Measurements from ENCODE around the gene APOC3. TPM values are rescaled to one million over a fixed set of nuclear protein-coding genes. Genes with fewer than 3 reads are reported as not detected.
"Not testable (repeated sequence)": the region's sequence is repeated elsewhere in the genome, so short reads cannot be mapped to it uniquely, and the experiment has no call there.

APOC3 gene
- total RNA-seq, 1 donor from 2014 or later, result not detected

- no peaks in the 10 kb centered on the region for H3K27me3 Mint-ChIP-seq (ENCODE audit: unreplicated experiment)
- H3K9me3 Mint-ChIP-seq (ENCODE audit: unreplicated experiment), result no peaks in the 10 kb centered on the region
- no peaks in the 10 kb centered on the region for H3K36me3 Mint-ChIP-seq (ENCODE audit: low read depth, unreplicated experiment)
- no peak for TF ChIP-seq CTCF (IDR thresholded peaks at IDR 0.05; ENCODE audit: unreplicated experiment)
- no peak for DNase-seq (ENCODE audit: low spot score)
- H3K4me1 Mint-ChIP-seq (ENCODE audit: unreplicated experiment), result peaks cover 12% of the 10 kb centered on the region
- H3K27ac Mint-ChIP-seq (ENCODE audit: unreplicated experiment), result no peak overlapping the region
- no peak overlapping the region for H3K4me3 Mint-ChIP-seq (ENCODE audit: unreplicated experiment)
Observed at GRCh38 chr11:116833491-116833815, 3.7 kb downstream of the APOC3 start.

- no peaks in the 10 kb centered on the region for H3K9me3 Mint-ChIP-seq (ENCODE audit: unreplicated experiment)
- no peaks in the 10 kb centered on the region for H3K36me3 Mint-ChIP-seq (ENCODE audit: low read depth, unreplicated experiment)
- no peak for DNase-seq (ENCODE audit: low spot score)
- no peaks in the 10 kb centered on the region for H3K27me3 Mint-ChIP-seq (ENCODE audit: unreplicated experiment)
- no peak overlapping the region for H3K27ac Mint-ChIP-seq (ENCODE audit: unreplicated experiment)
- no peak for TF ChIP-seq CTCF (IDR thresholded peaks at IDR 0.05; ENCODE audit: unreplicated experiment)
- H3K4me3 Mint-ChIP-seq (ENCODE audit: unreplicated experiment), result no peak overlapping the region
- H3K4me1 Mint-ChIP-seq (ENCODE audit: unreplicated experiment), result peaks cover 12% of the 10 kb centered on the region
Observed at GRCh38 chr11:116833816-116834534, 4.3 kb downstream of the APOC3 start.

- not testable (repeated sequence) for DNase-seq (ENCODE audit: low spot score); H3K9me3 Mint-ChIP-seq (ENCODE audit: unreplicated experiment); H3K27me3 Mint-ChIP-seq (ENCODE audit: unreplicated experiment); H3K4me3 Mint-ChIP-seq (ENCODE audit: unreplicated experiment); H3K27ac Mint-ChIP-seq (ENCODE audit: unreplicated experiment); H3K36me3 Mint-ChIP-seq (ENCODE audit: low read depth, unreplicated experiment)
- H3K4me1 Mint-ChIP-seq (ENCODE audit: unreplicated experiment), result peaks cover 12% of the 10 kb centered on the region
Observed at GRCh38 chr11:116834535-116835041, 4.9 kb downstream of the APOC3 start.

- peaks cover 12% of the 10 kb centered on the region for H3K4me1 Mint-ChIP-seq (ENCODE audit: unreplicated experiment)
- TF ChIP-seq CTCF (IDR thresholded peaks at IDR 0.05; ENCODE audit: unreplicated experiment), result no peak
- H3K27me3 Mint-ChIP-seq (ENCODE audit: unreplicated experiment), result peaks cover 2% of the 10 kb centered on the region
- no peak for DNase-seq (ENCODE audit: low spot score)
- H3K9me3 Mint-ChIP-seq (ENCODE audit: unreplicated experiment), result no peaks in the 10 kb centered on the region
- no peak overlapping the region for H3K4me3 Mint-ChIP-seq (ENCODE audit: unreplicated experiment)
- H3K27ac Mint-ChIP-seq (ENCODE audit: unreplicated experiment), result no peak overlapping the region
- no peaks in the 10 kb centered on the region for H3K36me3 Mint-ChIP-seq (ENCODE audit: low read depth, unreplicated experiment)
Observed at GRCh38 chr11:116835042-116835772, 5.5 kb downstream of the APOC3 start.

- H3K27me3 Mint-ChIP-seq (ENCODE audit: unreplicated experiment), result peaks cover 2% of the 10 kb centered on the region
- peaks cover 15% of the 10 kb centered on the region for H3K4me1 Mint-ChIP-seq (ENCODE audit: unreplicated experiment)
- H3K9me3 Mint-ChIP-seq (ENCODE audit: unreplicated experiment), result no peaks in the 10 kb centered on the region
- no peaks in the 10 kb centered on the region for H3K36me3 Mint-ChIP-seq (ENCODE audit: low read depth, unreplicated experiment)
- DNase-seq (ENCODE audit: low spot score), result peak; percentile 72
- TF ChIP-seq CTCF (IDR thresholded peaks at IDR 0.05; ENCODE audit: unreplicated experiment), result peak; percentile 27
- no peak overlapping the region for H3K4me3 Mint-ChIP-seq (ENCODE audit: unreplicated experiment)
- no peak overlapping the region for H3K27ac Mint-ChIP-seq (ENCODE audit: unreplicated experiment)
Observed at GRCh38 chr11:116835791-116836631, 6.3 kb downstream of the APOC3 start.

Data from endothelial cell (in vitro differentiated cells).